Stomach smooth muscle (tissue), 2 donors: ENCODE measurements around the gene SELPLG.
"Not testable (repeated sequence)": the region's sequence is repeated elsewhere in the genome, so short reads cannot be mapped to it uniquely, and the experiment has no call there.

Experiments
- H3K27ac ChIP-seq: one replicate; pipeline ENCODE4 v1.7.0; 2013; ENCODE audit warnings: mild to moderate bottlenecking, low read length, inconsistent platforms
- H3K27me3 ChIP-seq, 2 donors: one replicate each; pipeline ENCODE4 v1.7.0; 2013; ENCODE audit warnings: low read length in 2 of 2; ENCODE audit not compliant: insufficient read depth in 2 of 2, control insufficient read depth in 1 of 2
- H3K36me3 ChIP-seq, 2 donors: one replicate each; pipeline ENCODE4 v1.7.0; 2013; ENCODE audit warnings: low read length in 2 of 2; ENCODE audit not compliant: control insufficient read depth in 2 of 2, insufficient read depth in 2 of 2
- H3K4me1 ChIP-seq: one replicate; pipeline ENCODE4 v1.7.0; 2013; ENCODE audit warnings: low read length; ENCODE audit not compliant: control insufficient read depth, insufficient read depth
- H3K4me3 ChIP-seq, 2 donors: one replicate each; pipeline ENCODE4 v1.7.0; 2013; ENCODE audit warnings: low read length in 2 of 2
- H3K9ac ChIP-seq, 2 donors: one replicate each; pipeline ENCODE4 v1.7.0; 2013; ENCODE audit warnings: low read length in 2 of 2, mild to moderate bottlenecking in 1 of 2
- H3K9me3 ChIP-seq, 2 donors: one replicate each; pipeline ENCODE4 v1.7.0; 2013; ENCODE audit warnings: low read length in 2 of 2; ENCODE audit not compliant: control insufficient read depth in 2 of 2
- donor health status: healthy.
- donor health status: Pancreatic carcinoma.

Gene SELPLG

DNA sequence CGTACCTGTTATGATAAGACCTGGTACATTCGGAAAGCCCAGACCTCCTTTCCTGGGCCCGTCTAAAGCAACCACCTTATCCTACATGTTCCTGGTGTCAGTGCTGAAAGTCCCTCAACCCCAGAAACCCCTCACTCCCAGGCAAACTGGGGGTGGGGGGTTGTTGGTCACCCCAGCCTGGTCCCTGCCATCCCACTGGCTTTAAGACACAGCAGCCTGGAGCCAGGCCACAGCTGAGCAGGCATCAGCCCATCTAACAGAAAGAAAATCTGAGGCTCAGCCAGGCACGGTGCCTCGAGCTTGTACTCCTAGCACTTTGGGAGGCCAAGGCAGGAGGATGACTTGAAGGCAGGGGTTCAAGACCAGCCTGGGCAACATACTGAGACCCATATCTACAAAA, 4.5 kb downstream of the SELPLG start:
- Histone ChIP-seq H3K27ac (no peak overlapping the region), H3K4me3 (no peak overlapping the region), H3K27me3 (peaks cover 2 to 5% of the 10 kb centered on the region in 2 donors), H3K9ac (no peak overlapping the region), H3K36me3 (no peaks in the 10 kb centered on the region), H3K4me1 (peaks cover 5% of the 10 kb centered on the region), H3K9me3 (no peaks in the 10 kb centered on the region)

DNA sequence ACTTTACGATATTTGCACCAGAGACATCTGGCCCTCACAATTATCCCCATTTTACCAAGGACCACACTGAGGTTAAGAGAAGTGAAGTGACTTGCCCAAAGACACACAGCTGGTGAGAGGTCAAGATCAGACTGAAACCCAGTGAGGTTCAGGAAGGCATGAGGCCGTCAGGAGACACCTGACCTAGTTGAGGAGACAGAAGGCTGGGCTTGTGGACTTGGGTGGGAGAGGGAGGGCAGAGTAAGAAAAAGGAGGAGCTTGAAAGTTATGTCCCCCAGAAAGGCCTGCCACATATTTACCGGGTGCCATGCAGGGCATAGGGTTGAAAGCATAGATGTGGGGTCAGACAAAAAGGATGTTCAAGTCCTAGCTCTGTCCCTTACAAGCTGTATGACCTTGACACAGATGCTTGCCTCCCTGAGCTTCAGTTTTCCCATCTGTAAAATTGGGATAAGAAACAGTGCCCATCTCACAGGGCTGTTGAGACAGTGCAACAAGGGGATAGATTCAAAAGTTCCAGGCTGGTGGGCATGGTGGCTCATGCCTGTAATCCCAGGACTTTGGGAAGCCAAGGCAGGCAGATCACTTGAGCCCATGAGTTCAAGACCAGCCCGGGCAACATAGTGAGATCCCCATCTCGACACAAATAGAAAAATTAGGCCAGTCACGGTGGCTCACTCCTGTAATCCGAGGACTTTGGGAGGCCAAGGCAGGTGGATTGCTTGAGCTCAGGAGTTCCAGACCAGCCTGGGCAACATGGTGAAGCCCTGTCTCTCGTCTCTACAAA, 6.4 kb downstream of the SELPLG start:
- Histone ChIP-seq H3K4me3 (no peak overlapping the region), H3K9ac (no peak overlapping the region), H3K27ac (no peak overlapping the region), H3K9me3 (no peaks in the 10 kb centered on the region), H3K27me3 (no peaks in the 10 kb centered on the region), H3K4me1 (peaks cover 5% of the 10 kb centered on the region), H3K36me3 (no peaks in the 10 kb centered on the region)

DNA sequence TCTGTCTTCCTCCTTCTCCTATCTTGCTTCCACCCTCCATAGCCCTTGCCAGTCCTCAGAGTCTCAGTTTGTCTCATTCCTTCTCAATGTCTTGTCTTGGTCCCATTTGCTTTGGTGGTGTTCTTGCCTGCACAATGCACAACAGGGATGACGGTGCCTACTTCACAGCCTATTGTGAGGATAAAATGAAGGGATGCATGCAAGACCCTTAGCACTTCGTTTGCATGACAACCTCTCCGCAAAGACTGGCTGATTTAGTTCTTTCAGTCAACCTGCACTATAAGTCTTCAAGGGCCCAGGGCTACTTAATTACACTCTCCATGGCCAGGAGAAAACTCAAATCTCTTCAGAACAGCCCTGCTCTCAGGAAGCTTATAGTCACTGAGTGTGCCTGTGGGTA, 8.5 kb downstream of the SELPLG start:
- Histone ChIP-seq H3K27me3 (no peaks in the 10 kb centered on the region), H3K4me1 (peaks cover 2% of the 10 kb centered on the region), H3K36me3 (no peaks in the 10 kb centered on the region), H3K4me3 (no peak overlapping the region), H3K27ac (no peak overlapping the region), H3K9ac (no peak overlapping the region), H3K9me3 (no peaks in the 10 kb centered on the region)

DNA sequence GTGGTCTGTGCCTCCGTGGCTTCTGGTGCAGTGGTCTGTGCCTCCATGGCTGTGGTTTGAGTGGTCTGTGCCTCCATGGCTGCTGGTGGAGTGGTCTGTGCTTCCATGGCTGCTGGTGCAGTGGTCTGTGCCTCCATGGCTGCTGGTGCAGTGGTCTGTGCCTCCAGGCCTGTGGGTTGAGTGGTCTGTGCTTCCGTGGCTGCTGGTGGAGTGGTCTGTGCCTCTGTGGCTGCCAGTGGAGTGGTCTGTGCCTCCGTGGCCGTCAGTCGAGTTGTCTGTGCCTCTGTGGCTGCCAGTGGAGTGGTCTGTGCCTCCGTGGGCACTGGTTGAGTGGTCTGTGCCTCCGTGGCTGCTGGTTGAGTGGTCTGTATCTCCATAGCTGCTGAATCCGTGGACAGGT, 10.1 kb downstream of the SELPLG start:
- H3K4me1 ChIP-seq = peaks cover 2% of the 10 kb centered on the region
- no peak overlapping the region for H3K4me3 ChIP-seq
- no peaks in the 10 kb centered on the region for H3K9me3 ChIP-seq
- no peaks in the 10 kb centered on the region for H3K36me3 ChIP-seq
- H3K27me3 ChIP-seq = no peaks in the 10 kb centered on the region
- no peak overlapping the region for H3K9ac ChIP-seq
- no peak overlapping the region for H3K27ac ChIP-seq

DNA sequence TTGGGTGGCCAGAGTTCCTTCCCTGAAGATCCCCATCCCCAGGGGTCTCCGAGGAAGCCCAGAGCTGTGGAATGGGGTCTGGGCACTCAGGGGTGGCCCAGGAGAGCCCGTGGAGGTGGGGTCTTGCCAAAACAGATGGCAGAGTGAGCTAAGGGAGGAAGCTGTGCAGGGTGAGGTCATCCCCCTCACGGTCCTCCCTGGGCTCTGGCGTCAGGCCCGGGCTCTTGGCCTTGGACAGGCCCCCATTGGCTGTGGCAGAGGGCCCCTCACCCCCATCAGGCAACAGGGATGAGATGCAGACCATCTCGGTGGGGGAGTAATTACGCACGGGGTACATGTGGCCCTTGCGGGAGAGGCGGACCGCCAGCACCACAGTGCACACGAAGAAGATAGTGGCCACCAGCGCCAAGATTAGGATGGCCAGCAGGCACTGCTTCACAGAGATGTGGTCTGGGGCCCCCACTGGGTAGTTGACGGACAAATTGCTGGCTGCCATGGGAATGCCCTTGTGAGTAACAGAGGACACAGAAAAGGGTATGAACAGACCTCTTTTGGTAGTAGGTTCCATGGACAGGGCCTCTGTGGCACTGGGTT, 10.7 kb downstream of the SELPLG start:
- H3K9me3 ChIP-seq = no peaks in the 10 kb centered on the region
- H3K4me3 ChIP-seq = no peak overlapping the region
- H3K4me1 ChIP-seq = peaks cover 2% of the 10 kb centered on the region
- no peak overlapping the region for H3K27ac ChIP-seq
- H3K9ac ChIP-seq = no peak overlapping the region
- H3K36me3 ChIP-seq = no peaks in the 10 kb centered on the region
- no peaks in the 10 kb centered on the region for H3K27me3 ChIP-seq

DNA sequence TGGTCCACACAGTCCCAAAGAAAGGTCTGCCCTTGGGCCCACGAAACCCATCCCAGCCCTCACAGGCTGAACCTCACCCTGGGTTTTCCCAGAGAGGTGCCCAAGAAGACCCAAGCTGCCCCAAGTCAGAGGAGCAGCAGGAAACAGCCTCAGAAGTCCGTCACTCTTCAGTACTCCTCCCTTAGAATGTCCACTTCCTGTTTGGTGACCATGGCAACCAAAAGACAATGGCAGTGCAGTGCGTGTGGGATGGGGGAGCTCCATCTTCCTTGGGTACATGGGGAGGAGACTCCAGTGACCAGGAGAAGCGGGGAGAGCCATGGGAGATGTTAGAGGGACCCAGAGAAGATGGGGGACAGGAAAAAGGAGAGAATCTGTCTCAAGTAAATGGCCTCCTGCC, 11.3 kb downstream of the SELPLG start:
- Histone ChIP-seq H3K4me1 (peaks cover 2% of the 10 kb centered on the region), H3K9ac (no peak overlapping the region), H3K27ac (no peak overlapping the region), H3K4me3 (no peak overlapping the region), H3K36me3 (no peaks in the 10 kb centered on the region), H3K9me3 (no peaks in the 10 kb centered on the region), H3K27me3 (no peaks in the 10 kb centered on the region)

DNA sequence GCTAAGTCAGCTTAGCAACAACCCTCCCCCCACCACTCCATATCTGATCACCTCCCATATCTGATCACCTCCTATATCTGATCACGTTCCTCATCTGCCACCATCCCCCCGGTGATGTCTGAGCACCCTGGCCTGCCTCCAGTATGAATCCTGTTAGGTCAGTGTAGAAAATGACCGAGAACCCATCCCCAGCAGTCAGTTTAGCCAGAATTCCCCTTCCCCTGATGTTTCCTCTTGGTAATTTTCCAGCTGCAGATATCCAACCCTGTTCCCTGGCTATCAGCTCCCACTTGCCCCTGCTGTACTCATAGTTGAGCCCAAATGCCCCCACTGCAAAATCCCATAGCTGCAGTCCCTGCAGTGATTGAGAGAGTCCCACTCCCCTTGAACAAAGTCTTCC, 12.5 kb downstream of the SELPLG start:
- no peaks in the 10 kb centered on the region for H3K4me1 ChIP-seq

DNA sequence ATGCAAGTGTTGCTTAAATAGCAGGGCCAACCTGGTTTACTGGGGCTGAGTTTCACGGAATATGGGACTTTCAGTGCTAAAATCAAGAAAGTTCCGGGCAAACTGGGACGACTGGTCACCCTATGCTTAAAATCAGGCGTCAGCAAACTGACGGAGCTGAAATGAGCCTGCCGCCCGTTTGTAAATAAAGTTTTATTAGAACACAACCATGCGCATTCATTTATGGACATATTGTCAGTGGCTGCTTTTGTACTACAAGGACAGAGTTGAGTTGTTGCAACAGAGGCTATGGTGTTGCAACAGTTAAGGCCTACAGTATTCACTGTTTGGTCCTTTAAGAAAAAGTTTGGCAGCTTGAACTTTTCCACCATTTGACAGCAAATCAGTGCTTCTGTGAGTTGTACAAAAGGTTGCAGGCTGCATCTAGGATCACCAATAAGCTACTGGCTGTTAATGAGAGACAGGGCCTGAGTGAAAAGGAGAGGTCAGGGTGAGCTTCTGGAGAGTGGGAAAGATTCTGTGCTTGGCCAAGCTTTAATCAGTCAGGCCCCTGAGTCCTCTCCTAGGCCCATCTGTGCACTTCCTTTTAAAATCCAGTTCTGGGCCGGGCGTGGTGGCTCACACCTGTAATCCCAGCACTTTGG, 13.3 kb downstream of the SELPLG start:
- H3K9ac ChIP-seq = no peak overlapping the region
- no peaks in the 10 kb centered on the region for H3K27me3 ChIP-seq
- no peak overlapping the region for H3K4me3 ChIP-seq
- no peaks in the 10 kb centered on the region for H3K9me3 ChIP-seq
- H3K36me3 ChIP-seq = no peaks in the 10 kb centered on the region
- H3K4me1 ChIP-seq = no peaks in the 10 kb centered on the region
- H3K27ac ChIP-seq = no peak overlapping the region

More for the DNA sequence above, 12.5 kb downstream of the SELPLG start:
- Histone ChIP-seq H3K9me3 (no peaks in the 10 kb centered on the region), H3K36me3 (no peaks in the 10 kb centered on the region), H3K27ac (no peak overlapping the region), H3K9ac (no peak overlapping the region), H3K4me3 (no peak overlapping the region), H3K27me3 (no peaks in the 10 kb centered on the region)

DNA sequence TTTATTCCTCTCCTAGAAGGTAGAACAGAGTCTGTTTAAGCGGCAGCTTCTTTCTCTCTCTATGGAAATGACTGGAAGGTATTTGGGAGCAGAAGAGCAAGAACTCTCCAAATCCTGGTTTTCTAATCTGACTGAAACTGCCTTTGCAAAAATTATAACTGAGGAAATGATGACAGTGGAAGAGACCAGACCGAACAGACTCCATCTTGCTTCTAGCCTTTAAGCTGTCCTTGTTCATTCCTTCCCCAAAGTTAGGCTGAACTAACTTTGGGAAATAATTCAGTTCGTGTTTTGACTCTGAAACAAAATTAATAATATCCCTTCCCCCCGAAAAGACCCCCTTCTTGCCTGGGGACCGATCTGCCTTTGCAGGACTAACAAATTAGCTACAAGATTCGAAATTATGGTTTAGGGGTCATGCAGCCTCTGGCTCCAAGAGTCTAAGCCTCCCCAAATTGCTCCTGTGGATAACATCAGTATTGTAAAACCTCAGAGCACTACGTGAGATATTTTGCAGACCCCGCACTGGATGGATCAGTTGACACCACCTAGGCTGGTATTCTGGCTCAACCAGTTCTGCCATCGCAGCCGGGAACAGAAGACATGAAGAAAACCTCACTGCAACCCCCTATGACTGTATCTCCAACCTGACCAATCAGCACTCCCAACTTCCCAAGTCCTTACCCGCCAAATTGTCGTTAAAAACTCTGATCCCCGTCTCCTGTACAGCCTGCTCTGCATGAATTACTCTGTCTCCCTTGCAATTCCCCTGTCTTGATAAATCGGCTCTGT, 14.1 kb downstream of the SELPLG start:
- Histone ChIP-seq H3K4me1 (no peaks in the 10 kb centered on the region), H3K27me3 (no peaks in the 10 kb centered on the region), H3K27ac (no peak overlapping the region), H3K9ac (no peak overlapping the region), H3K9me3 (no peaks in the 10 kb centered on the region), H3K4me3 (no peak overlapping the region), H3K36me3 (no peaks in the 10 kb centered on the region)

DNA sequence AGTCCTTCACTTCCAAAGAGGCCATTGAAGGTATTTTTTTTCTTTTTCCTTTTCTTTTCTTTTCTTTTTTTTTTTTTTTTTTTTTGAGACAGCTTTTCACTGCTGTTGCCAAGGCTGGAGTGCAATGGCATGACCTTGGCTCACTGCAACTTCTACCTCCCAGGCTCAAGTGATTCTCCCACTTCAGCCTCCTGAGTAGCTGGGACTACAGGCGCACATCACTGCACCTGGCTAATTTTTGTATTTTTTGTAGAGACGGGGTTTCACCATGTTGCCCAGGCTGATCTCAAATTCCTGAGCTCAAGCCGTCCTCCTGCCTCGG, 14.8 kb downstream of the SELPLG start:
- H3K9me3 ChIP-seq, H3K4me1 ChIP-seq, H3K4me3 ChIP-seq, H3K9ac ChIP-seq, H3K27ac ChIP-seq, H3K27me3 ChIP-seq, H3K36me3 ChIP-seq: not testable (repeated sequence)
